GM23248 (cell line): ENCODE results near the gene FANCE. TPM values are rescaled to one million over a fixed set of nuclear protein-coding genes. Genes with fewer than 3 reads are reported as not detected.

Experiments
- DNase-seq: peaks from one replicate; pipeline ENCODE4 v3.0.0-alpha.2; 2015
- H2AFZ ChIP-seq: fragments of 200-600 bp; sonication (generic); 2 replicates; pipeline ENCODE4 v1.6.1; 2016; ENCODE audit warnings: antibody characterized with exemption
- H3F3A ChIP-seq: fragments of 200-600 bp; sonication (generic); 2 replicates; pipeline ENCODE4 v1.6.1; 2016; ENCODE audit warnings: mild to moderate bottlenecking, antibody characterized with exemption, mixed run types; ENCODE audit not compliant: insufficient read depth
- H3K27ac ChIP-seq: fragments of 200-600 bp; sonication (generic); 2 replicates; pipeline ENCODE4 v1.5.1; 2016; ENCODE audit warnings: mild to moderate bottlenecking
- H3K27me3 ChIP-seq: fragments of 200-600 bp; sonication (generic); replicated peaks from 2 replicates; pipeline ENCODE4 v1.6.1; 2016; ENCODE audit warnings: mild to moderate bottlenecking; ENCODE audit not compliant: insufficient read depth
- H3K36me3 ChIP-seq: fragments of 200-600 bp; sonication (generic); 2 replicates; pipeline ENCODE4 v1.6.1; 2016; ENCODE audit warnings: low read depth, mild to moderate bottlenecking
- H3K4me1 ChIP-seq: fragments of 200-600 bp; sonication (generic); 2 replicates; pipeline ENCODE4 v1.6.1; 2016; ENCODE audit warnings: mild to moderate bottlenecking; ENCODE audit not compliant: insufficient read depth
- H3K4me2 ChIP-seq: fragments of 200-600 bp; sonication (generic); one replicate; pipeline ENCODE4 v1.6.1; 2016; ENCODE audit warnings: mild to moderate bottlenecking; ENCODE audit not compliant: unreplicated experiment
- H3K4me3 ChIP-seq: fragments of 200-600 bp; sonication (generic); 2 replicates; pipeline ENCODE4 v1.5.1; 2016; ENCODE audit warnings: mild to moderate bottlenecking
- H3K79me2 ChIP-seq: fragments of 200-600 bp; sonication (generic); 2 replicates; pipeline ENCODE4 v1.6.1; 2016; ENCODE audit warnings: mild to moderate bottlenecking; ENCODE audit not compliant: insufficient read depth
- H3K9ac ChIP-seq: fragments of 200-600 bp; sonication (generic); 2 replicates; pipeline ENCODE4 v1.6.1; 2016; ENCODE audit warnings: mild to moderate bottlenecking
- H3K9me2 ChIP-seq: fragments of 200-600 bp; sonication (generic); 2 replicates; pipeline ENCODE4 v1.6.1; 2016; ENCODE audit warnings: mixed run types, mild to moderate bottlenecking, moderate library complexity; ENCODE audit not compliant: insufficient read depth
- H3K9me3 ChIP-seq: fragments of 200-600 bp; sonication (generic); one replicate; pipeline ENCODE4 v1.6.1; 2017; ENCODE audit warnings: low read depth
- H4K20me1 ChIP-seq: fragments of 200-600 bp; sonication (generic); 2 replicates; pipeline ENCODE4 v1.6.0; 2016; ENCODE audit not compliant: insufficient read depth
- EZH2 ChIP-seq: fragments of 200-600 bp; sonication (generic); IDR thresholded peaks from 2 replicates; pipeline ENCODE4 v1.6.1; 2018; ENCODE audit warnings: antibody characterized with exemption, mild to moderate bottlenecking; ENCODE audit not compliant: insufficient read depth, poor library complexity, severe bottlenecking
- EZH2phosphoT487 ChIP-seq: fragments of 200-600 bp; sonication (generic); IDR thresholded peaks from 2 replicates; pipeline ENCODE4 v1.6.1; 2018; ENCODE audit warnings: antibody characterized with exemption, moderate library complexity, mild to moderate bottlenecking, low read depth; ENCODE audit not compliant: insufficient read depth
- WGBS, 2 experiments: methylation state at CpG; one replicate each; pipeline ENCODE4 v1.1.6; 2015 to 2017; ENCODE audit warnings: low lambda C conversion rate in 2 of 2, low coverage in 1 of 2; ENCODE audit errors: missing lambda C conversion rate in 2 of 2; 5-methylcytosine and 5-hydroxymethylcytosine counted together
- in situ Hi-C: fragments of 300-500 bp; cut with MboI; formaldehyde crosslinking; loops from 2 replicates; pipeline ENCODE4 v1.15.0; 2020
- polyA plus RNA-seq: library from polyadenylated mRNA; unstranded; fragments of >200 nt; fragmentation: Nextera tagmentation; extraction: Ambion mirVana; gene quantifications from 2 replicates; pipeline ENCODE4 v1.2.1, GENCODE V29; 2016
- total RNA-seq: library from RNA; depleted of rRNA; stranded (reverse); fragments of >200 nt; shearing (Covaris generic); gene quantifications from 2 replicates; pipeline ENCODE4 v1.2.3, GENCODE V29; 2014

The FANCE gene
- total and polyA plus RNA-seq, 2 experiments from 2014 or later = 4.3 to 9.7 TPM

DNA sequence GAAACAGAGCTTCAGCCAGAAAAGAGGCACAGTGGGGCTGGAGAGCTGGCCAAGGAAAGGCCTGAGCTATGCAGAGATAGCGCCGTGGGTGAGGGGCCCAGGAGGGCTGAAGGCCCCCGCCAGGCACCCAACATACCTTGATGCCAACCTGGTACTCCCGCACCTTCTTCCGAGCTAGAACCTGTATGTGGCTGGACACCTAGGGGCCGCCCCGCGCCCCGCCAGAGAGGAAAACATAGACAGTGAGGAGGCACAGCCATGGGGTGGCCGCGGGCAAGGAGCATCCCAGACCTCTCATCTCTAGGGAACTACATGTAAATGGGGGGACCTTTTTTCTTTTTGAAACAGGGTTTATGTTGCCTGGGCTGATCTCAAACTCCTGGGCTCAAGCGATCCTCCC, 28.0 kb downstream of the FANCE start:
- Histone ChIP-seq H4K20me1 (no peaks in the 10 kb centered on the region), H3K27me3 (no peaks in the 10 kb centered on the region), H3K9me3 (no peaks in the 10 kb centered on the region), H3K4me1 (peaks cover 7% of the 10 kb centered on the region), H2AFZ (no peak overlapping the region), H3K27ac (no peak overlapping the region), H3K4me2 (no peak overlapping the region), H3K9ac (no peak overlapping the region), H3K79me2 (peaks cover 3% of the 10 kb centered on the region), H3K9me2 (no peaks in the 10 kb centered on the region), H3K36me3 (no peaks in the 10 kb centered on the region), H3F3A (0 out of 2 replicates have a peak, but pooled peaks cover 16% of the 10 kb centered on the region), H3K4me3 (no peak overlapping the region)
- in situ Hi-C loops = no loop called here
- no peak for DNase-seq
- TF ChIP-seq EZH2phosphoT487 (no peak), EZH2 (no peak)
- WGBS, 2 experiments = 96 to 97% methylated on average over 12 of the region's 12 CpGs

GRCh38 chr6:35481226-35481625, 29.1 kb downstream of the FANCE start:
- WGBS, 2 experiments = 91 to 94% methylated on average over 8 of the region's 8 CpGs
- no peak overlapping the region for H3K27ac ChIP-seq
- in situ Hi-C loops = no loop called here
- no peaks in the 10 kb centered on the region for H3K9me2 ChIP-seq
- no peaks in the 10 kb centered on the region for H3K9me3 ChIP-seq
- H3K4me1 ChIP-seq = peaks cover 12% of the 10 kb centered on the region
- DNase-seq = no peak
- H3K27me3 ChIP-seq = no peaks in the 10 kb centered on the region
- H3K4me2 ChIP-seq = no peak overlapping the region
- 0 out of 2 replicates have a peak, but pooled peaks cover 13% of the 10 kb centered on the region for H3F3A ChIP-seq
- H3K79me2 ChIP-seq = peaks cover 14% of the 10 kb centered on the region
- no peak overlapping the region for H3K9ac ChIP-seq
- TF ChIP-seq EZH2phosphoT487 (no peak), EZH2 (no peak)
- H3K4me3 ChIP-seq = no peak overlapping the region
- no peak overlapping the region for H2AFZ ChIP-seq
- H4K20me1 ChIP-seq = no peaks in the 10 kb centered on the region
- H3K36me3 ChIP-seq = no peaks in the 10 kb centered on the region

DNA sequence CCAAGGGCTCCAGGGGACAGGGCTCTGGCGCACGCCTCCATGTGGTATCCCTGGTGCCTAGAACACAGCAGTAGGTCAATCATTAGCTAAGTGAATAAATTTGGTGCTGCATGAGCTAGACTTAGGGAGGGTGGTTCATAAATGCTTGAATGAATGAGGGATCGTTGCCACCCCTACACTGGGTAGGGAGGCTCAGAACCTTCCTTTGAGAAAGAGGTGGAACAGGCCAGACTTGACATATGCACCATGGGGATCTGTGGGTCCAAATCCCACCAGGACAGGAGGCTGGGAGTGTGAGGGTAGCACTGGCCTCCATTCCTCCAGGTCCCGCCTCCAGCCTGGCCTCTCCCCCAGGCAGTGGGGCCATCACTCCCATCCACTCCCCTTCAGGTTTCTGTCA, 30.9 kb downstream of the FANCE start:
- Histone ChIP-seq H3F3A (no peaks in the 10 kb centered on the region), H3K4me3 (no peak overlapping the region), H3K9me3 (no peaks in the 10 kb centered on the region), H3K27ac (no peak overlapping the region), H3K79me2 (peaks cover 32% of the 10 kb centered on the region), H2AFZ (no peak overlapping the region), H3K27me3 (no peaks in the 10 kb centered on the region), H3K9ac (no peak overlapping the region), H3K36me3 (no peaks in the 10 kb centered on the region), H3K9me2 (no peaks in the 10 kb centered on the region), H3K4me1 (peaks cover 18% of the 10 kb centered on the region), H4K20me1 (no peaks in the 10 kb centered on the region), H3K4me2 (no peak overlapping the region)
- in situ Hi-C loops = no loop called here
- DNase-seq = no peak
- 98% methylated on average over 4 of the region's 4 CpGs for WGBS, 2 experiments
- no peak for TF ChIP-seq EZH2phosphoT487
- TF ChIP-seq EZH2 = no peak

- no peaks in the 10 kb centered on the region for H3K27me3 ChIP-seq
- TF ChIP-seq EZH2phosphoT487 (no peak), EZH2 (no peak)
- H3K4me2 ChIP-seq = no peak overlapping the region
- no peaks in the 10 kb centered on the region for H3K9me2 ChIP-seq
- H3K4me1 ChIP-seq = peaks cover 21% of the 10 kb centered on the region
- in situ Hi-C loops = no loop called here
- WGBS, 2 experiments = 95 to 100% methylated on average over 3 of the region's 3 CpGs
- no peak overlapping the region for H2AFZ ChIP-seq
- H3K9ac ChIP-seq = no peak overlapping the region
- no peak overlapping the region for H3K27ac ChIP-seq
- no peaks in the 10 kb centered on the region for H3K9me3 ChIP-seq
- no peaks in the 10 kb centered on the region for H3K36me3 ChIP-seq
- no peak for DNase-seq
- no peaks in the 10 kb centered on the region for H3F3A ChIP-seq
- no peaks in the 10 kb centered on the region for H4K20me1 ChIP-seq
- no peak overlapping the region for H3K4me3 ChIP-seq
- peaks cover 36% of the 10 kb centered on the region for H3K79me2 ChIP-seq
These were observed 31.4 kb downstream of the FANCE start for GRCh38 chr6:35483490-35483889.
